Measurements from ENCODE around the gene ENPP7.

GRCh38 chr17:79783891-79784290, 53.1 kb downstream of the ENPP7 start:
- TF ChIP-seq EZH2 (IDR thresholded peaks at IDR 0.05; ENCODE audit: borderline replicate concordance, low read depth, low read length, poor library complexity, severe bottlenecking): no peak
- TF ChIP-seq, protein P1, sequence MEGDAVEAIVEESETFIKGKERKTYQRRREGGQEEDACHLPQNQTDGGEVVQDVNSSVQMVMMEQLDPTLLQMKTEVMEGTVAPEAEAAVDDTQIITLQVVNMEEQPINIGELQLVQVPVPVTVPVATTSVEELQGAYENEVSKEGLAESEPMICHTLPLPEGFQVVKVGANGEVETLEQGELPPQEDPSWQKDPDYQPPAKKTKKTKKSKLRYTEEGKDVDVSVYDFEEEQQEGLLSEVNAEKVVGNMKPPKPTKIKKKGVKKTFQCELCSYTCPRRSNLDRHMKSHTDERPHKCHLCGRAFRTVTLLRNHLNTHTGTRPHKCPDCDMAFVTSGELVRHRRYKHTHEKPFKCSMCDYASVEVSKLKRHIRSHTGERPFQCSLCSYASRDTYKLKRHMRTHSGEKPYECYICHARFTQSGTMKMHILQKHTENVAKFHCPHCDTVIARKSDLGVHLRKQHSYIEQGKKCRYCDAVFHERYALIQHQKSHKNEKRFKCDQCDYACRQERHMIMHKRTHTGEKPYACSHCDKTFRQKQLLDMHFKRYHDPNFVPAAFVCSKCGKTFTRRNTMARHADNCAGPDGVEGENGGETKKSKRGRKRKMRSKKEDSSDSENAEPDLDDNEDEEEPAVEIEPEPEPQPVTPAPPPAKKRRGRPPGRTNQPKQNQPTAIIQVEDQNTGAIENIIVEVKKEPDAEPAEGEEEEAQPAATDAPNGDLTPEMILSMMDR (conservative IDR thresholded peaks at IDR 0.05; ENCODE audit: low read depth, low read length): no peak
